ENCODE data around the gene KATNB1. TPM values are rescaled to one million over a fixed set of nuclear protein-coding genes. Genes with fewer than 3 reads are reported as not detected.

The KATNB1 gene
- total RNA-seq, 1 donor from 2014 or later = 47.4 TPM

GRCh38 chr16:57689762-57690558 lies 45.6 kb upstream of the KATNB1 start:
- TF ChIP-seq CTCF (conservative IDR thresholded peaks at IDR 0.05) = no peak
- H3K27me3 Mint-ChIP-seq (ENCODE audit: low read depth) = no peaks in the 10 kb centered on the region
- no peak overlapping the region for H3K4me3 Mint-ChIP-seq
- no peak for DNase-seq (ENCODE audit: low read depth, low spot score)
- no peaks in the 10 kb centered on the region for H3K36me3 Mint-ChIP-seq (ENCODE audit: low read depth)
- peaks cover 2% of the 10 kb centered on the region for H3K9me3 Mint-ChIP-seq
- peaks cover 12% of the 10 kb centered on the region for H3K4me1 Mint-ChIP-seq
- H3K27ac Mint-ChIP-seq (ENCODE audit: unreplicated experiment) = no peak overlapping the region

- no peak overlapping the region for H3K4me3 Mint-ChIP-seq
- H3K4me1 Mint-ChIP-seq = peaks cover 16% of the 10 kb centered on the region
- no peaks in the 10 kb centered on the region for H3K27me3 Mint-ChIP-seq (ENCODE audit: low read depth)
- H3K9me3 Mint-ChIP-seq = peaks cover 2% of the 10 kb centered on the region
- H3K27ac Mint-ChIP-seq (ENCODE audit: unreplicated experiment) = no peak overlapping the region
- no peak for TF ChIP-seq CTCF (conservative IDR thresholded peaks at IDR 0.05)
- no peak for DNase-seq (ENCODE audit: low read depth, low spot score)
- H3K36me3 Mint-ChIP-seq (ENCODE audit: low read depth) = no peaks in the 10 kb centered on the region
Observed at GRCh38 chr16:57690782-57691471, 44.6 kb upstream of the KATNB1 start.

- Mint-ChIP-seq H3K36me3 (ENCODE audit: low read depth) (no peaks in the 10 kb centered on the region), H3K9me3 (no peaks in the 10 kb centered on the region), H3K27ac (ENCODE audit: unreplicated experiment) (no peak overlapping the region), H3K4me1 (peaks cover 16% of the 10 kb centered on the region), H3K4me3 (no peak overlapping the region), H3K27me3 (ENCODE audit: low read depth) (no peaks in the 10 kb centered on the region)
- DNase-seq (ENCODE audit: low read depth, low spot score) = no peak
- no peak for TF ChIP-seq CTCF (conservative IDR thresholded peaks at IDR 0.05)
Observed at GRCh38 chr16:57692636-57693035, 42.9 kb upstream of the KATNB1 start.

GRCh38 chr16:57693550-57693949 lies 42.0 kb upstream of the KATNB1 start:
- no peaks in the 10 kb centered on the region for H3K27me3 Mint-ChIP-seq (ENCODE audit: low read depth)
- H3K4me3 Mint-ChIP-seq = no peak overlapping the region
- DNase-seq (ENCODE audit: low read depth, low spot score) = no peak
- H3K9me3 Mint-ChIP-seq = no peaks in the 10 kb centered on the region
- no peaks in the 10 kb centered on the region for H3K36me3 Mint-ChIP-seq (ENCODE audit: low read depth)
- H3K4me1 Mint-ChIP-seq = peaks cover 16% of the 10 kb centered on the region
- no peak overlapping the region for H3K27ac Mint-ChIP-seq (ENCODE audit: unreplicated experiment)
- TF ChIP-seq CTCF (conservative IDR thresholded peaks at IDR 0.05) = no peak

GRCh38 chr16:57694231-57694724 lies 41.3 kb upstream of the KATNB1 start:
- H3K36me3 Mint-ChIP-seq (ENCODE audit: low read depth) = no peaks in the 10 kb centered on the region
- DNase-seq (ENCODE audit: low read depth, low spot score) = no peak
- no peak for TF ChIP-seq CTCF (conservative IDR thresholded peaks at IDR 0.05)
- H3K27ac Mint-ChIP-seq (ENCODE audit: unreplicated experiment) = no peak overlapping the region
- no peaks in the 10 kb centered on the region for H3K9me3 Mint-ChIP-seq
- H3K4me3 Mint-ChIP-seq = no peak overlapping the region
- peaks cover 12% of the 10 kb centered on the region for H3K4me1 Mint-ChIP-seq
- no peaks in the 10 kb centered on the region for H3K27me3 Mint-ChIP-seq (ENCODE audit: low read depth)
